ENCODE data around the gene TENT4B. TPM values are rescaled to one million over a fixed set of nuclear protein-coding genes. Genes with fewer than 3 reads are reported as not detected.

TENT4B gene
- total RNA-seq, 3 donors from 2014 or later, result 13.4 to 16.4 (median 13.6) TPM

DNA sequence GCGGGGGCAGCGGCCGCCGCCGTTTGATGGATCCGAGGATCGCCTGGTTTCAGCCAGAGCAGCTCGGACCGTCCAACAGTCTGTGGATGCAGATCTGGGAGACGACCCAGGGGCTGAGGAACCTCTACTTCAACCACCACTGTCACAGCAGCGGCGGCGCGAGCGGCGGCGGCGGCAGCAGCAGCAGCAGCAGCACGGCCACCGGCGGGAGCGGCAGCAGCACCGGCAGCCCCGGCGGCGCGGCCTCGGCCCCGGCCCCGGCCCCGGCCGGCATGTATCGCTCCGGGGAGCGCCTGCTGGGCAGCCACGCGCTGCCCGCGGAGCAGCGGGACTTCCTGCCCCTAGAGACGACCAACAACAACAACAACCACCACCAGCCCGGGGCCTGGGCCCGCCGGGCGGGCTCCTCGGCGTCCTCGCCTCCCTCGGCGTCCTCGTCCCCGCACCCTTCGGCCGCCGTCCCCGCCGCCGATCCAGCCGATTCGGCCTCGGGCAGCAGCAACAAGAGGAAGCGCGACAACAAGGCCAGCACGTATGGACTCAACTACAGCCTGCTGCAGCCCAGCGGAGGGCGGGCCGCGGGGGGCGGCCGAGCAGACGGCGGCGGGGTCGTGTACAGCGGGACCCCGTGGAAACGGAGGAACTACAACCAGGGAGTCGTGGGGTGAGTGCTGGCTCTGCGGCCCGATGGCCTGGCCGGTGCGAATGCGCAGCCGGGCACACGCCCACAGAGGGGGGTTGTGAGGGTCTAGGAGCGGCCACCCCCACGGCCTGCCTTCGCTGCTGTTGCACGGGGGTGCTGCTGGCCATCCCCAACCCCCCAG lies 702 bp downstream of the TENT4B start:
- Histone ChIP-seq H3K27ac (peak overlapping the region; percentile 55 to 99), H3K27me3 (no peaks in the 10 kb centered on the region), H3K4me3 (peak overlapping the region; percentile 86 to 91 (median 89)), H3K36me3 (no peaks in the 10 kb centered on the region), H3K9me3 (no peaks in the 10 kb centered on the region), H3K4me1 (peaks cover 0 to 8% of the 10 kb centered on the region in 2 donors)
- intact Hi-C loops (cut with DNase I; ENCODE audit: low total_unique reads), result no loop called here
- DNase-seq (ENCODE audit: low spot score in 2 of 2), result no peak
- TF ChIP-seq, protein P1, sequence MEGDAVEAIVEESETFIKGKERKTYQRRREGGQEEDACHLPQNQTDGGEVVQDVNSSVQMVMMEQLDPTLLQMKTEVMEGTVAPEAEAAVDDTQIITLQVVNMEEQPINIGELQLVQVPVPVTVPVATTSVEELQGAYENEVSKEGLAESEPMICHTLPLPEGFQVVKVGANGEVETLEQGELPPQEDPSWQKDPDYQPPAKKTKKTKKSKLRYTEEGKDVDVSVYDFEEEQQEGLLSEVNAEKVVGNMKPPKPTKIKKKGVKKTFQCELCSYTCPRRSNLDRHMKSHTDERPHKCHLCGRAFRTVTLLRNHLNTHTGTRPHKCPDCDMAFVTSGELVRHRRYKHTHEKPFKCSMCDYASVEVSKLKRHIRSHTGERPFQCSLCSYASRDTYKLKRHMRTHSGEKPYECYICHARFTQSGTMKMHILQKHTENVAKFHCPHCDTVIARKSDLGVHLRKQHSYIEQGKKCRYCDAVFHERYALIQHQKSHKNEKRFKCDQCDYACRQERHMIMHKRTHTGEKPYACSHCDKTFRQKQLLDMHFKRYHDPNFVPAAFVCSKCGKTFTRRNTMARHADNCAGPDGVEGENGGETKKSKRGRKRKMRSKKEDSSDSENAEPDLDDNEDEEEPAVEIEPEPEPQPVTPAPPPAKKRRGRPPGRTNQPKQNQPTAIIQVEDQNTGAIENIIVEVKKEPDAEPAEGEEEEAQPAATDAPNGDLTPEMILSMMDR (IDR thresholded peaks at IDR 0.05), result no peak
- TF ChIP-seq POLR2A (IDR thresholded peaks at IDR 0.05), result no peak
- TF ChIP-seq POLR2AphosphoS5 (IDR thresholded peaks at IDR 0.05), result no peak

DNA sequence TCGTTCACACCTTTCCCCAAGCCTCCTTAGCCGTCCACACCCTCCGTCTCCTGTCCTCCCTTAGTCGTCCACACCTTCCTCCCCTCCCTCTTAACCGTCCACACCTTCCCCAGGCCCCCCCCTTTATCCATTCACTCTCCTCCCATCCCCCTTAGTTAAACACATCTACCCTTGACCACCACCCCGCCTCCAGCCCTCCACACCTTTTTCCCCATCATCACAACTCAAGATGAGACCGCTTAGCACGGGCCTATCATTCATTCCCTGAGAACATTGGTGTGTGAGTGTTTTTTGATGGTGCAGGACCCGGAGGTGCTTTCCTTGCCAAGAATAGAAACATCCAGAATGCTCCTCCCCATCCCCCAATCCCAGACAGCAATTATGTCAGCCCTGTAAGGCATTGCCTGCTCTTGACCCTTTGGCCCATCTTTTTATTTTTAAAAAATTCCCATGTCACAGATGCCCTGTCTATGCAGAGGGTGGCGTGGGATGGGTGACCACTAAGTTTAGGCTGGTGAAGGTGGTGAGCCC lies 1.4 kb downstream of the TENT4B start:
- H3K4me1 ChIP-seq, result peaks cover 0 to 8% of the 10 kb centered on the region in 2 donors
- H3K27me3 ChIP-seq, result no peaks in the 10 kb centered on the region
- TF ChIP-seq POLR2A (IDR thresholded peaks at IDR 0.05) (no peak), POLR2AphosphoS5 (IDR thresholded peaks at IDR 0.05) (no peak)
- TF ChIP-seq, protein P1 (IDR thresholded peaks at IDR 0.05), result no peak
- peak overlapping the region; percentile 86 to 91 (median 89) for H3K4me3 ChIP-seq
- H3K36me3 ChIP-seq, result no peaks in the 10 kb centered on the region
- no peaks in the 10 kb centered on the region for H3K9me3 ChIP-seq
- no peak for DNase-seq (ENCODE audit: low spot score in 2 of 2)
- peak overlapping the region; percentile 55 to 99 for H3K27ac ChIP-seq
- intact Hi-C loops (cut with DNase I; ENCODE audit: low total_unique reads), result no loop called here

DNA sequence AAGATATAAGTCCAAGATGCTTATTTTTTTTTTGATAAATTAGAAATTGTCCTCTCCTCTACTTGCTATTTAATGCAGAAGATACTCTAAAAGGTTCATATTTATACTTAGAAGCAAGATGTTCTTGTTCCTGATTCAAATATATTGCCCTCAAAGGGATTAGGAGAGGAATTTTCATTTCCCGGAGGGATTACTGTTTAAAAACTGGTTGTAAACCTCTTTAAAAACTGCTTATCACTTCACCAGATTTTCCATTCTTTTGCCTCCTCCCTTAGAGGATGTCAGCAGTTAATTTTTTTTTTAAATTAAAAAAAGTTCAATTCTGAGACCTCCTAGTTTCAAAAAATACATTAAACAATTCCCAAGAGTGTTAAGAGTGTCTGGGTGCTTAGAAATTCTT lies 2.8 kb downstream of the TENT4B start:
- H3K4me3 ChIP-seq, result peak overlapping the region; percentile 86 to 91 (median 89)
- TF ChIP-seq POLR2AphosphoS5 (IDR thresholded peaks at IDR 0.05), result no peak
- TF ChIP-seq, protein P1 (IDR thresholded peaks at IDR 0.05), result no peak
- no peak for TF ChIP-seq POLR2A (IDR thresholded peaks at IDR 0.05)
- no peak overlapping the region for H3K27ac ChIP-seq
- intact Hi-C loops (cut with DNase I; ENCODE audit: low total_unique reads), result no loop called here
- DNase-seq (ENCODE audit: low spot score in 2 of 2), result no peak
- H3K9me3 ChIP-seq, result no peaks in the 10 kb centered on the region
- H3K4me1 ChIP-seq, result peaks cover 0 to 8% of the 10 kb centered on the region in 2 donors
- H3K27me3 ChIP-seq, result no peaks in the 10 kb centered on the region
- no peaks in the 10 kb centered on the region for H3K36me3 ChIP-seq

- no peaks in the 10 kb centered on the region for H3K36me3 ChIP-seq
- no peak overlapping the region for H3K27ac ChIP-seq
- TF ChIP-seq, protein P1 (IDR thresholded peaks at IDR 0.05), result no peak
- TF ChIP-seq POLR2A (IDR thresholded peaks at IDR 0.05) (no peak), POLR2AphosphoS5 (IDR thresholded peaks at IDR 0.05) (no peak)
- DNase-seq (ENCODE audit: low spot score in 2 of 2), result no peak
- H3K4me1 ChIP-seq, result peaks cover 0 to 8% of the 10 kb centered on the region in 2 donors
- H3K27me3 ChIP-seq, result no peaks in the 10 kb centered on the region
- no peaks in the 10 kb centered on the region for H3K9me3 ChIP-seq
- no peak overlapping the region for H3K4me3 ChIP-seq
- intact Hi-C loops (cut with DNase I; ENCODE audit: low total_unique reads), result no loop called here
Measured at GRCh38 chr16:50156590-50156989, 3.5 kb downstream of the TENT4B start.

GRCh38 chr16:50160495-50161164 lies 7.5 kb downstream of the TENT4B start:
- Histone ChIP-seq H3K4me3 (no peak overlapping the region), H3K27ac (no peak overlapping the region), H3K27me3 (no peaks in the 10 kb centered on the region), H3K9me3 (no peaks in the 10 kb centered on the region), H3K36me3 (no peaks in the 10 kb centered on the region), H3K4me1 (peaks cover 0 to 6% of the 10 kb centered on the region in 2 donors)
- no peak for TF ChIP-seq POLR2A (IDR thresholded peaks at IDR 0.05)
- TF ChIP-seq, protein P1 (IDR thresholded peaks at IDR 0.05), result no peak
- TF ChIP-seq POLR2AphosphoS5 (IDR thresholded peaks at IDR 0.05), result no peak
- intact Hi-C loops (cut with DNase I; ENCODE audit: low total_unique reads), result no loop called here
- DNase-seq (ENCODE audit: low spot score in 2 of 2), result no peak

All from breast epithelium (tissue), 4 donors.